ENCODE results near the gene KCNB1.
A peak's percentile ranks its signal among the peaks of the same experiment; 100 is the strongest.

Gene KCNB1

DNA sequence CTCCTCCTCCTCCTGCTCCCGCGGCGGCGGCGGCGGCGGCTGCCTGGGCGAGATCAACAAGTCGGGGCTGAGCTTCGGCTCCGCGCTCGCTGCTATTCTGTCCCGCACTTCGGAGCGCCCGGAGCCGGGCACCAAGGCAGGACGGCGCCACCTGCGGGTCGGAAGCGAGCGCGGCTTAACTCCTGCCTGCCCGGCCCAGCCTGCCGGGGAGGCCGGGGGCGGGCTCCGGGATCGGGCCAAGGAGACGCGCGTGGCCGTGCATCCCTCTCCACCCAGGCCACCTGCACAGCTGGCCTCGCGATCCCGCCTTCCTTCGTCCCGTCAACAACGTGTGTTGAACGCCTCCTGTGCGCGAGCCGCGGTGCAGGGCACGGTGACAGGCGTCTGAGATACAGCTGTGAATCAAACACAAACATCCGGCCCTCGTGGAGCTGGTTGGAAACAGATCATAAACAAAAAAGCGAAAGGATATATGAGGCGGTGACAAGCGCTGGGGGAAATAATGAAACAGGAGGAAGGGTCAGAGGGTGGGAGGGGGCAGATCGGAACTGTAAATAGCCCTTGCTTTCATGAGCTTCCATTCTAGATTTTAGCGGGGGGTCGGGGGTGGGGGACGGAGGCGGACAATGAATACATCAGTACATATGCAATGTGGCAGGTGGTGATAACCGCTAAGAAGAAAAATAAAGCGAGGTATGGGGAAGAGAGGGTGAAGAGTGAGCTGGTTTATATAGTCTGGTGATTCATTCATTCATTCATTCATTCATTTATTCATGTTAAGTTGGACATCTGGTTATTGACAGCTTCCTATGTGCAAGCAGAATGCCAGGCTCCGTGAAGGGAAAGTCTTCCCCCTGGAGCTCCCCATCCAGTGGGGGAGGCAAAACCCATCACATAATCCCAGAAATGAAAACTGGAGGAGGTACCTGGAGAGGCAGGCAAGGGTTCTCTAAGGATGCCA lies 2.0 kb upstream of the KCNB1 start:
- TF ChIP-seq, protein P1, sequence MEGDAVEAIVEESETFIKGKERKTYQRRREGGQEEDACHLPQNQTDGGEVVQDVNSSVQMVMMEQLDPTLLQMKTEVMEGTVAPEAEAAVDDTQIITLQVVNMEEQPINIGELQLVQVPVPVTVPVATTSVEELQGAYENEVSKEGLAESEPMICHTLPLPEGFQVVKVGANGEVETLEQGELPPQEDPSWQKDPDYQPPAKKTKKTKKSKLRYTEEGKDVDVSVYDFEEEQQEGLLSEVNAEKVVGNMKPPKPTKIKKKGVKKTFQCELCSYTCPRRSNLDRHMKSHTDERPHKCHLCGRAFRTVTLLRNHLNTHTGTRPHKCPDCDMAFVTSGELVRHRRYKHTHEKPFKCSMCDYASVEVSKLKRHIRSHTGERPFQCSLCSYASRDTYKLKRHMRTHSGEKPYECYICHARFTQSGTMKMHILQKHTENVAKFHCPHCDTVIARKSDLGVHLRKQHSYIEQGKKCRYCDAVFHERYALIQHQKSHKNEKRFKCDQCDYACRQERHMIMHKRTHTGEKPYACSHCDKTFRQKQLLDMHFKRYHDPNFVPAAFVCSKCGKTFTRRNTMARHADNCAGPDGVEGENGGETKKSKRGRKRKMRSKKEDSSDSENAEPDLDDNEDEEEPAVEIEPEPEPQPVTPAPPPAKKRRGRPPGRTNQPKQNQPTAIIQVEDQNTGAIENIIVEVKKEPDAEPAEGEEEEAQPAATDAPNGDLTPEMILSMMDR (conservative IDR thresholded peaks at IDR 0.05): peak; percentile 94

DNA sequence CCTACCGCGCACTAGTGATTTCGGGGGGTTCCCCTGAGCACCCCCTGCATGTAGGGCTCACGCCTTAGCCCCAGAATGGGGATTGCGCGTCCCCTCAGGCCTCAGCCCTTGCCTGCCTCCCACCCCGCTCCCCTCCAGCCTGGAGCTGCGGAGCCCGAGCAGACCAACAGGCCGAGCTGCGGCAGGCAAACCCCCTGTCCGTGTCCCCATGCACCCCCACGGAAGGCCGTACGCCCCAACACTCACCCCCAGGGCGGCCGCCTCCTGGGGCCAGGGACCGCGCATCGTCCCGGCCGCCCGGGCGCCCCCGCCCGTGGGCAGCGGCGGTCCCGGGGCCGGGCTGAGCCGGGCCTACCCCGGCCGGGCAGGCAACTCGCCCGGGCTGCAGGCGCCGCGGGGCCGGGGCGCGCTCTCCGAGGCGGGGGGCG lies 1.2 kb upstream of the KCNB1 start:
- TF ChIP-seq, protein P1 (conservative IDR thresholded peaks at IDR 0.05): no peak
- peak overlapping the region; percentile 80 for H3K27ac ChIP-seq

More for the DNA sequence above, 2.0 kb upstream of the KCNB1 start:
- H3K27ac ChIP-seq: peak overlapping the region; percentile 80

GRCh38 chr20:49483018-49483695 lies 689 bp upstream of the KCNB1 start:
- H3K27ac ChIP-seq: peak overlapping the region; percentile 80; the same call in 1 of the 2 replicates
- TF ChIP-seq, protein P1 (conservative IDR thresholded peaks at IDR 0.05): no peak

DNA sequence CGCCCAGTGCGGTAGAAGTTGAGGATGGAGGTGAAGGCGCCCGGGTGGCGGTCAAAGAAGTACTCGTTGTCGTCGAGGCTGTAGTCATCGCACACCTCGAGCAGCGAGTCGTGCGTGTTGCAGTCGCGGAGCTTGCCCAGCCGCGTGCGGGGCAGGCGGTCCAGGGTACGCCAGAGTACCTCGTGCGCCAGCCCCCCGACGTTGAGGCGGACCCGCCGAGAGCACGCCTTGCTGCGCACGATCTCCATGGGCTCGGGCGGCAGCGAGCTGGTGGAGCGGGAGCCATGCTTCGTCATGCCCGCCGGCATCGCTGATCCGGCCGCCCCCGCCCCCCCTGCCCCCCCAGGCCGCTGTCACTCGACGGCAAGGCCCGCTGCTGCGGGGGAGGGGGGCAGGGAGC lies 295 bp downstream of the KCNB1 start:
- TF ChIP-seq, protein P1 (conservative IDR thresholded peaks at IDR 0.05): no peak
- no peak overlapping the region for H3K27ac ChIP-seq

GRCh38 chr20:49481116-49481515 lies 1.4 kb downstream of the KCNB1 start:
- H3K27ac ChIP-seq: no peak overlapping the region
- TF ChIP-seq, protein P1 (conservative IDR thresholded peaks at IDR 0.05): no peak

DNA sequence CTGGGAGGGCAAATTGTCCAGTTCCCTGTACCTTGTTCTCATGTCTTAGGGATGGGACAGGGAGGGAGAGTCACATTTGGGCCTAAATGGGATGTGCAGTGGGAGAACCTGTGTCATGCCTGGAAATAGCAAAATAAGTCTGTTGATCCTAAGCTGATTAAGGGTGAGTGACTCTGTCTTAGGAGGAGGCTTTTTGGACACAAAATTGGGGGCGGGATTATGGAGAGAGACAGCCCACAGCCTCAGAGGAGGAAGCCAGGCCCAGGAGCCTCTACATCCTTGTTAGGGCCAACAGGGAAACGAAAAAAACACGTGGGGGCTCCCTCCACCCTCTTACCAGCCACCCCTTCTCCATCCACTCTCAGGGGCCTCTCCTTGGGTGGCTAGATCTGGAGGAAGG lies 2.2 kb downstream of the KCNB1 start:
- H3K27ac ChIP-seq: no peak overlapping the region
- TF ChIP-seq, protein P1 (conservative IDR thresholded peaks at IDR 0.05): no peak

DNA sequence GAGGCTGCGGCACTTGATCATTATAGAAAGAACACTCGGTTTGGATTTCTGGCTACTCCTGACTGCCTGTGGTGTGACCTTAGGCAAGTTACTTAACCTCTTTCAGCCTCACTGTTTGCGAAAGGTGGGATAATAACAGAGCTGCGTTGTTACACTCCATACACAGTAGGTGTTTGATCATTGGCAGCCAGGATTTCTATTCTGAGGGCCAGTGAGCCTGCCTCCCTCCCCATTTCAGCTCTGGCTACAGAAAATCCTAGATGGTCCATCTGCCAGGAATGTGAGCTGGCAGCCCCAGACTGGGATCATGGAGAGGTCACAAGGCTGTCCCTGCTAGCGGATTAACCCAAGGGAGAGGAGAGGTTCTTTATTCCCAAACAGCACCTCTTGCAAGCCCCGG lies 2.7 kb downstream of the KCNB1 start:
- TF ChIP-seq, protein P1 (conservative IDR thresholded peaks at IDR 0.05): no peak
- H3K27ac ChIP-seq: no peak overlapping the region
